GM18526 (cell line): Measurements from ENCODE around the gene CD247.

Experiments used
- POLR2A ChIP-seq: IDR thresholded peaks from 3 replicates; pipeline ENCODE4 v1.6.1; 2011; ENCODE audit not compliant: insufficient read length; ENCODE audit errors: extremely low read depth

CD247 gene

GRCh38 chr1:167454304-167454893 lies 63.9 kb downstream of the CD247 start:
- peak; percentile 9 for TF ChIP-seq POLR2A

GRCh38 chr1:167453123-167453522 lies 65.2 kb downstream of the CD247 start:
- TF ChIP-seq POLR2A, result no peak

GRCh38 chr1:167452483-167452882 lies 65.8 kb downstream of the CD247 start:
- TF ChIP-seq POLR2A, result no peak

GRCh38 chr1:167450843-167451242 lies 67.5 kb downstream of the CD247 start:
- TF ChIP-seq POLR2A, result no peak

GRCh38 chr1:167447521-167448136 lies 70.7 kb downstream of the CD247 start:
- TF ChIP-seq POLR2A, result no peak

- no peak for TF ChIP-seq POLR2A
Observed at GRCh38 chr1:167446966-167447365, 71.4 kb downstream of the CD247 start.

GRCh38 chr1:167443757-167444156 lies 74.6 kb downstream of the CD247 start:
- no peak for TF ChIP-seq POLR2A

GRCh38 chr1:167442854-167443565 lies 75.3 kb downstream of the CD247 start:
- TF ChIP-seq POLR2A, result no peak

- TF ChIP-seq POLR2A, result no peak
Observed at GRCh38 chr1:167442142-167442848, 76.0 kb downstream of the CD247 start.

- no peak for TF ChIP-seq POLR2A
Observed at GRCh38 chr1:167441222-167441621, 77.1 kb downstream of the CD247 start.

- TF ChIP-seq POLR2A, result no peak
Observed at GRCh38 chr1:167440776-167441175, 77.6 kb downstream of the CD247 start.

- no peak for TF ChIP-seq POLR2A
Observed at GRCh38 chr1:167440345-167440744, 78.0 kb downstream of the CD247 start.

- TF ChIP-seq POLR2A, result no peak
Observed at GRCh38 chr1:167439301-167439988, 78.9 kb downstream of the CD247 start.

GRCh38 chr1:167438171-167439138 lies 79.9 kb downstream of the CD247 start:
- TF ChIP-seq POLR2A, result no peak
